Psoas muscle (tissue), 8 donors: ENCODE measurements around the gene MSANTD2. TPM values are rescaled to one million over a fixed set of nuclear protein-coding genes. Genes with fewer than 3 reads are reported as not detected.

Experiments used
- ATAC-seq, 4 donors: fragments of 200-7000 bp; cut with Tn5 transposase; one replicate each; pipeline ENCODE4 v1.9.1; 2020; ENCODE audit warnings: moderate library complexity in 3 of 4, mild to moderate bottlenecking in 2 of 4
- DNase-seq, 2 donors: peaks; one replicate each; pipeline ENCODE4 v3.0.0-alpha.2; 2020
- H3K27ac ChIP-seq: fragments of 200-600 bp; one replicate; pipeline ENCODE4 v1.8.0; 2022
- H3K27me3 ChIP-seq, 3 donors: fragments of 200-600 bp in 1 of 3; one replicate each; pipeline versions ENCODE4 v1.6.1 to v1.8.0; 2013 to 2022; ENCODE audit warnings: low read length in 2 of 3, mild to moderate bottlenecking in 2 of 3, moderate library complexity in 1 of 3; ENCODE audit not compliant: insufficient read depth in 3 of 3
- H3K36me3 ChIP-seq, 2 donors: fragments of 200-600 bp in 1 of 2; one replicate each; pipeline versions ENCODE4 v1.6.1 to v1.8.0; 2013 to 2022; ENCODE audit warnings: low read depth in 1 of 2, mild to moderate bottlenecking in 1 of 2, moderate library complexity in 1 of 2; ENCODE audit not compliant: insufficient read depth in 1 of 2
- H3K4me1 ChIP-seq: fragments of 200-600 bp; one replicate; pipeline ENCODE4 v1.8.0; 2022
- H3K4me3 ChIP-seq: fragments of 200-600 bp; one replicate; pipeline ENCODE4 v1.8.0; 2022; ENCODE audit warnings: mild to moderate bottlenecking
- H3K9me3 ChIP-seq: fragments of 200-600 bp; one replicate; pipeline ENCODE4 v1.8.0; 2022
- WGBS, 3 donors: extraction: QIAGEN DNeasy Blood & Tissue Kit; methylation state at CpG; one replicate each; pipeline versions ENCODE4 v1.1.6 to v1.1.7; 2013; 5-methylcytosine and 5-hydroxymethylcytosine counted together
- intact Hi-C, 2 donors: fragments of 100-400 bp; cut with DNase I; formaldehyde crosslinking; loops; one replicate each; pipeline versions ENCODE4 v1.11.0 to v1.14.2; 2022
- polyA plus RNA-seq, 3 donors: library from polyadenylated mRNA; stranded (reverse); fragments of 200-250 nt; gene quantifications; one replicate each; pipeline ENCODE4 v1.2.3, GENCODE V29; 2013
- total RNA-seq, 4 donors: library from RNA; stranded (reverse); fragmentation: NEBNext Ultra II Directional in 2 of 4; extraction: Animal tissue kit (Norgen Biotek cat#: 25700) in 2 of 4; gene quantifications; one replicate each; pipeline versions ENCODE4 v1.2.1 to v1.2.4, GENCODE V29; 2021 to 2023
- TF ChIP-seq, protein P1 (sequence below): fragments of 200-600 bp; IDR thresholded peaks from one replicate; pipeline ENCODE4 v1.8.0; 2022; ENCODE audit warnings: antibody characterized with exemption
- donor health status: healthy with polysubstance abuse.
- donor health status: DM: no; HTN: no; CAD: no; lungs with moderate emphysema.
- donor health status: Bipolar disorder and iron deficiency.
- donor health status: healthy.
- donor health status: DM: yes; HTN: yes; CAD: no.
- donor health status: DM: no; HTN: no; CAD: no.
- donor health status: DM: no; HTN: no; CAD: no.
- donor health status: DM: yes; HTN: yes; CAD: no.

Gene MSANTD2
- total and polyA plus RNA-seq, 7 donors: 2.8 to 5.4 (median 4.0) TPM

GRCh38 chr11:124842305-124842704, 42.1 kb upstream of the MSANTD2 start:
- 55 to 70% (median 56%) methylated on average over 4 of the region's 4 CpGs for WGBS, 3 donors
- intact Hi-C loops: no loop called here
- no peaks in the 10 kb centered on the region for H3K36me3 ChIP-seq
- DNase-seq (no peak), ATAC-seq (no peak)
- H3K9me3 ChIP-seq: no peaks in the 10 kb centered on the region
- H3K4me1 ChIP-seq: peaks cover 9% of the 10 kb centered on the region
- peaks cover 0 to 95% (median 45%) of the 10 kb centered on the region in 3 donors for H3K27me3 ChIP-seq
- TF ChIP-seq, protein P1, sequence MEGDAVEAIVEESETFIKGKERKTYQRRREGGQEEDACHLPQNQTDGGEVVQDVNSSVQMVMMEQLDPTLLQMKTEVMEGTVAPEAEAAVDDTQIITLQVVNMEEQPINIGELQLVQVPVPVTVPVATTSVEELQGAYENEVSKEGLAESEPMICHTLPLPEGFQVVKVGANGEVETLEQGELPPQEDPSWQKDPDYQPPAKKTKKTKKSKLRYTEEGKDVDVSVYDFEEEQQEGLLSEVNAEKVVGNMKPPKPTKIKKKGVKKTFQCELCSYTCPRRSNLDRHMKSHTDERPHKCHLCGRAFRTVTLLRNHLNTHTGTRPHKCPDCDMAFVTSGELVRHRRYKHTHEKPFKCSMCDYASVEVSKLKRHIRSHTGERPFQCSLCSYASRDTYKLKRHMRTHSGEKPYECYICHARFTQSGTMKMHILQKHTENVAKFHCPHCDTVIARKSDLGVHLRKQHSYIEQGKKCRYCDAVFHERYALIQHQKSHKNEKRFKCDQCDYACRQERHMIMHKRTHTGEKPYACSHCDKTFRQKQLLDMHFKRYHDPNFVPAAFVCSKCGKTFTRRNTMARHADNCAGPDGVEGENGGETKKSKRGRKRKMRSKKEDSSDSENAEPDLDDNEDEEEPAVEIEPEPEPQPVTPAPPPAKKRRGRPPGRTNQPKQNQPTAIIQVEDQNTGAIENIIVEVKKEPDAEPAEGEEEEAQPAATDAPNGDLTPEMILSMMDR: no peak
- H3K4me3 ChIP-seq: no peak overlapping the region
- H3K27ac ChIP-seq: no peak overlapping the region

DNA sequence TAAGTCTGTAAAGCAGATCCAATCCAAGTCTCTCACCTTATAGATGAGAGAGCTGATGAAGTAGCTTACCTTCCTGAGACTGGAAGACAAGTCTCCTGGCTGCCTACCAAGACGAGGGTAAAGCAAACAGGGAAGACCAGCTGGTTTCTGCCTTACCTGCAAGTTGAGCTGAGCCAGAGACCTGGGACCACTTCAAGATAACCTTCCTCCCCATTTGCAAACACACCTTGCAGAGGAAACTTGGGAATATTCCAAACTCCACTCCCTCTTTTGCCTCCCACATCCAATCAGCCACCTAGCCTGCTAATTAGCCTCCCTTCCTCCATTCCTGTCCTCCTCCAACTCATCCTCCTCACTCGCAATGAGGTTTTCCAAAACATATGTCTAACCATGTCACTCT, 41.6 kb upstream of the MSANTD2 start:
- no peak for DNase-seq

DNA sequence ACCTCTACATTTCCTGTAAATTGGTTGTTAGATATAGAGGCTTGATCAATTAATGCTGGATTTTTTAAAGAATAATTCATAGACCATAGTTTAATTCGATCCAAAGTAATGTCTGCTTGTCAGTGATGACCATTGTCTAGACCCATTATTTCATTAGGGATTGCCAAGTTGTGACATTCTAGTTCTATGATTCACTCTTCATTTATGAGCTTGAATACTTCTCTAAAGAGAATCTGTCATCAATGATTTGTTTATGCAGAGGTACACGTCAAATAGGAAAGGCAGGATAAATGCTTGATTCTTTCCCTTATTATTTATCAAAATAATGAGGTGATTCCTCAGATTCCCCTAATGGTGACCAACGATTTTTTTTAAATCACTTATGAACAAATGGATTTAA, 41.0 kb upstream of the MSANTD2 start:
- Histone ChIP-seq H3K4me3 (no peak overlapping the region), H3K27ac (no peak overlapping the region), H3K4me1 (peaks cover 9% of the 10 kb centered on the region), H3K9me3 (no peaks in the 10 kb centered on the region), H3K27me3 (peaks cover 0 to 84% (median 44%) of the 10 kb centered on the region in 3 donors), H3K36me3 (no peaks in the 10 kb centered on the region)
- intact Hi-C loops: no loop called here
- DNase-seq (no peak), ATAC-seq (no peak)
- WGBS, 3 donors: 64 to 67% (median 67%) methylated on average over 3 of the region's 3 CpGs
- TF ChIP-seq, protein P1: no peak

More for the DNA sequence above, 41.6 kb upstream of the MSANTD2 start:
- 81 to 92% (median 83%) methylated on average over 2 of the region's 2 CpGs for WGBS, 3 donors
- H3K4me3 ChIP-seq: no peak overlapping the region
- no peaks in the 10 kb centered on the region for H3K36me3 ChIP-seq
- TF ChIP-seq, protein P1: no peak
- H3K27ac ChIP-seq: no peak overlapping the region
- H3K27me3 ChIP-seq: peaks cover 0 to 90% (median 44%) of the 10 kb centered on the region in 3 donors
- H3K9me3 ChIP-seq: no peaks in the 10 kb centered on the region
- peaks cover 9% of the 10 kb centered on the region for H3K4me1 ChIP-seq
- ATAC-seq: no peak
- intact Hi-C loops: no loop called here

DNA sequence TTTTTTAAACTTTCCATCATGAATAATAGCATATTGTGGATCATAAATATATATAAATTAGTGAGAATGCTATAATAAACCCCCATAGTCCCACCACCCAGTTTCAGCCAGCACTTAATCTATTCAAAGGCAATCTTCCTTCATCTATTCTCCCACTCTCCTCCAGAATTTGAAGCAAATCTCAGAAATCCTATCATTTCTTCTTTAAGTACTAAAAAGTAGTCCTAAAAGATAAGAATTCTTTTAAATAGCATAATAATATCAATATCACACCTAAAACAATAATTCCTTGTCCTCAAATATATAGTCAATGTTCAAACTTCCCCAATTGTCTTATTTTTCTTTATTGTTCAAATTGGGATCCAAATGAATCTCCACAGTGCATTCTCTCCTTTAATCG, 40.5 kb upstream of the MSANTD2 start:
- TF ChIP-seq, protein P1: no peak
- 76 to 89% (median 83%) methylated on average over 1 of the region's 1 CpG for WGBS, 3 donors

More for the DNA sequence above, 40.5 kb upstream of the MSANTD2 start:
- H3K4me1 ChIP-seq: peaks cover 9% of the 10 kb centered on the region
- DNase-seq: no peak
- intact Hi-C loops: no loop called here
- peaks cover 0 to 78% (median 42%) of the 10 kb centered on the region in 3 donors for H3K27me3 ChIP-seq
- ATAC-seq: no peak
- H3K9me3 ChIP-seq: no peaks in the 10 kb centered on the region
- H3K4me3 ChIP-seq: no peak overlapping the region
- H3K36me3 ChIP-seq: no peaks in the 10 kb centered on the region
- no peak overlapping the region for H3K27ac ChIP-seq
